GM12878 (cell line): Measurements from ENCODE around the gene STMP1. TPM values are rescaled to one million over a fixed set of nuclear protein-coding genes. Genes with fewer than 3 reads are reported as not detected.

ENCODE experiments used
- ATAC-seq: fragments of 200-7000 bp; cut with Tn5 transposase; 3 replicates; pipeline ENCODE4 v1.9.1; 2020; ENCODE audit warnings: mild to moderate bottlenecking, moderate library complexity
- BruUV-seq: library from RNA; stranded (reverse); fragments of 400-500 nt; replicated peaks from 2 replicates; lab custom pipeline; 2021; lab: Mats Ljungman, UMichigan
- CTCF ChIA-PET: fragments of 300-600 bp; sonication (Branson Sonifier 250); formaldehyde crosslinking; extraction: SDS; loops from one replicate; lab custom pipeline; 2021; ENCODE audit warnings: inconsistent platforms; lab: Yijun Ruan, JAX
- POLR2A ChIA-PET: fragments of 350-600 bp; formaldehyde crosslinking; extraction: SDS; loops from one replicate; lab custom pipeline; 2021; ENCODE audit warnings: inconsistent platforms; lab: Charles Lee
- RAD21 ChIA-PET: fragments of 300-600 bp; sonication (Branson Sonifier 250); formaldehyde crosslinking; loops from one replicate; lab custom pipeline; 2023; ENCODE audit warnings: antibody characterized with exemption; ENCODE audit not compliant: unreplicated experiment; lab: Charles Lee
- SMC1A ChIA-PET: fragments of 300-600 bp; sonication (Branson Sonifier 250); formaldehyde crosslinking; loops from one replicate; lab custom pipeline; 2023; ENCODE audit not compliant: unreplicated experiment, uncharacterized antibody; lab: Charles Lee
- DNase-seq: peaks from one replicate; pipeline ENCODE4 v3.0.0-alpha.2; 2011; ENCODE audit warnings: low read depth, low spot score
- FAIRE-seq: peaks from 3 replicates; lab custom pipeline; 2011; peaks lifted over from hg19 to GRCh38; lab: Jason Lieb, UNC
- H2AFZ ChIP-seq: 2 replicates; pipeline ENCODE4 v1.6.0; 2011; ENCODE audit warnings: low read depth, low read length, control low read depth; ENCODE audit not compliant: control insufficient read depth
- H3K27ac ChIP-seq: 2 replicates; pipeline ENCODE4 v1.5.1; 2011; ENCODE audit warnings: control low read depth; ENCODE audit not compliant: control insufficient read depth, insufficient read depth
- H3K27me3 ChIP-seq, 2 experiments: replicated peaks in 1 of 2; 2 replicates each; pipeline versions ENCODE4 v1.6.0 to v1.6.1; 2011; ENCODE audit warnings: low read length in 1 of 2; ENCODE audit not compliant: control insufficient read depth in 2 of 2, insufficient read depth in 2 of 2
- H3K36me3 ChIP-seq, 2 experiments: 2 replicates each; pipeline ENCODE4 v1.5.1; 2011; ENCODE audit warnings: low read length in 1 of 2; ENCODE audit not compliant: control insufficient read depth in 2 of 2, insufficient read depth in 2 of 2
- H3K4me1 ChIP-seq: 2 replicates; pipeline ENCODE4 v1.6.1; 2011; ENCODE audit warnings: mild to moderate bottlenecking, low read length, moderate library complexity, mixed read lengths; ENCODE audit not compliant: control insufficient read depth, insufficient read depth
- H3K4me2 ChIP-seq: 2 replicates; pipeline ENCODE4 v1.6.0; 2011; ENCODE audit warnings: control low read depth; ENCODE audit not compliant: control insufficient read depth, insufficient read depth
- H3K4me3 ChIP-seq: fragments of 200-600 bp; sonication (generic); 2 replicates; pipeline ENCODE4 v1.5.1; 2016
- H3K79me2 ChIP-seq: 2 replicates; pipeline ENCODE4 v1.6.0; 2011; ENCODE audit warnings: low read length; ENCODE audit not compliant: control insufficient read depth, insufficient read depth
- H3K9ac ChIP-seq: 2 replicates; pipeline ENCODE4 v1.8.0; 2011; ENCODE audit warnings: low read length, control low read depth, mixed read lengths; ENCODE audit not compliant: control insufficient read depth, insufficient read depth
- H3K9me3 ChIP-seq: replicated peaks from 3 replicates; pipeline ENCODE4 v1.5.1; 2011; ENCODE audit warnings: mild to moderate bottlenecking, low read length; ENCODE audit not compliant: control insufficient read depth, insufficient read depth
- H4K20me1 ChIP-seq: 2 replicates; pipeline ENCODE4 v1.6.0; 2011; ENCODE audit not compliant: control insufficient read depth, insufficient read depth
- CTCF ChIP-seq, 3 experiments: IDR thresholded peaks in 2 of 3; conservative IDR thresholded peaks in 1 of 3; 2 replicates each; pipeline ENCODE4 v1.5.1; 2011; ENCODE audit warnings: low read depth in 3 of 3, low read length in 3 of 3, mild to moderate bottlenecking in 3 of 3, control low read depth in 2 of 3, moderate library complexity in 2 of 3, inconsistent platforms in 1 of 3, mixed read lengths in 1 of 3; ENCODE audit not compliant: control insufficient read depth in 2 of 3, insufficient read depth in 1 of 3; ENCODE audit errors: extremely low read depth in 1 of 3
- RAD21 ChIP-seq: IDR thresholded peaks from 2 replicates; pipeline ENCODE4 v1.6.1; 2011; ENCODE audit warnings: mild to moderate bottlenecking, low read depth, low read length, moderate library complexity; ENCODE audit not compliant: insufficient read depth
- SMC3 ChIP-seq: IDR thresholded peaks from 2 replicates; pipeline ENCODE4 v1.6.1; 2011; ENCODE audit warnings: low read length, improper control_type of control experiment, borderline replicate concordance
- TARDBP ChIP-seq: IDR thresholded peaks from 2 replicates; pipeline ENCODE4 v1.6.1; 2016; ENCODE audit warnings: borderline replicate concordance
- WGBS: methylation state at CpG from one replicate; pipeline ENCODE4 v1.1.6; 2016; ENCODE audit warnings: low lambda C conversion rate; ENCODE audit not compliant: insufficient replicate concordance, insufficient coverage; ENCODE audit errors: missing lambda C conversion rate; 5-methylcytosine and 5-hydroxymethylcytosine counted together
- in situ Hi-C: fragments of 300-500 bp; cut with MboI; formaldehyde crosslinking; loops from 9 replicates; pipeline ENCODE4 v1.14.3; 2018; ENCODE audit warnings: mixed read lengths
- intact Hi-C: fragments of 100-400 bp; cut with micrococcal nuclease; formaldehyde crosslinking; loops from one replicate; pipeline ENCODE4 v1.14.2; 2022; ENCODE audit not compliant: unreplicated experiment
- polyA plus RNA-seq, 11 experiments: library from polyadenylated mRNA; depleted of rRNA in 4 of 11; unstranded in 6 of 11; stranded (reverse) in 5 of 11; fragments of >200 nt; fragmentation: Nextera tagmentation in 4 of 11; fragmentation: Illumina TruSeq in 1 of 11; extraction: Ambion mirVana in 4 of 11; extraction: Trizol in 1 of 11; gene quantifications; 1 replicate in 1 of 11; 2 replicates in 10 of 11; pipeline versions ENCODE4 v1.2.1 to v1.2.3, GENCODE V29; 2011 to 2016; ENCODE audit warnings: inconsistent platforms in 2 of 11, missing spikeins in 2 of 11, low read depth in 1 of 11
- total RNA-seq, 4 experiments: library from RNA; depleted of rRNA in 3 of 4; stranded (reverse); fragments of >200 nt in 3 of 4; fragmentation: Illumina TruSeq in 1 of 4; extraction: Trizol in 1 of 4; gene quantifications; 2 replicates each; pipeline versions ENCODE4 v1.2.1 to v1.2.3, GENCODE V29; 2013 to 2021

The STMP1 gene
- total and polyA plus RNA-seq, 10 of the 15 experiments (the other 5 are each of a cell fraction or from before 2014, with no cell fraction given) = 8.0 to 79.9 (median 24.7) TPM

- ChIA-PET SMC1A (interaction anchor here (0.8 to 4.1 kb wide), 23 partner anchors 10 to 371 kb away, joined by 3 to 33 read pairs (median 5); no protein-coding TSS in a partner anchor), POLR2A (interaction anchor here (1.0 kb wide), 2 partner anchors 87 to 364 kb away, joined by 3 read pairs; no protein-coding TSS in a partner anchor), CTCF (interaction anchor here (0.7 to 7.5 kb wide), 49 partner anchors 8 to 431 kb away, joined by 3 to 123 read pairs (median 4); partner anchors contain the start of genes CNOT4 and STMP1), RAD21 (interaction anchor here (0.6 to 2.9 kb wide), 9 partner anchors 16 to 471 kb away, joined by 3 to 24 read pairs (median 4); no protein-coding TSS in a partner anchor)
- Histone ChIP-seq H3K79me2 (no peaks in the 10 kb centered on the region), H3K36me3 (peaks cover 7 to 42% of the 10 kb centered on the region in 2 experiments), H4K20me1 (no peaks in the 10 kb centered on the region), H3K4me1 (no peaks in the 10 kb centered on the region), H3K4me2 (no peak overlapping the region), H3K9me3 (no peaks in the 10 kb centered on the region), H3K27ac (no peak overlapping the region), H3K4me3 (no peak overlapping the region), H3K27me3 (no peaks in the 10 kb centered on the region), H2AFZ (no peak overlapping the region), H3K9ac (no peak overlapping the region)
- FAIRE-seq = peak; percentile 83
- DNase-seq = no peak
- 33% methylated on average over 6 of the region's 6 CpGs for WGBS
- ATAC-seq = peak; percentile 83
- TF ChIP-seq RAD21 (peak; percentile 54), TARDBP (no peak), SMC3 (peak; percentile 58; the same call in 1 of the 2 replicates), CTCF (IDR thresholded peaks at IDR 0.05 in 2 of 3, conservative IDR thresholded peaks at IDR 0.05 in 1 of 3; ENCODE audit: control insufficient read depth in 2 of 3, extremely low read depth in 1 of 3, insufficient read depth in 1 of 3, low read depth in 3 of 3, low read length in 3 of 3) (peak; percentile 56 to 65 (median 62))
- in situ Hi-C loops = loop anchor here (5.0 kb wide), 1 partner anchor 373 kb away; no protein-coding TSS in a partner anchor
- no TSS peak for BruUV-seq
- intact Hi-C loops = loop anchor here (1.0 to 10.0 kb wide), 3 partner anchors 135 to 364 kb away; partner anchors contain the start of gene CNOT4
These were observed 16.9 kb upstream of the STMP1 start for GRCh38 chr7:135645296-135645904.
